H1 (cell line): ENCODE results near the gene SCRN3. TPM values are rescaled to one million over a fixed set of nuclear protein-coding genes. Genes with fewer than 3 reads are reported as not detected.

Experiments
- CTCF ChIA-PET: fragments of 300-600 bp; sonication (Branson Sonifier 250); formaldehyde crosslinking; loops from one replicate; lab custom pipeline; 2021; ENCODE audit not compliant: partially characterized antibody; lab: Charles Lee
- POLR2A ChIA-PET: fragments of 300-600 bp; sonication (Branson Sonifier 250); formaldehyde crosslinking; loops from one replicate; lab custom pipeline; 2021; ENCODE audit warnings: inconsistent platforms; ENCODE audit not compliant: partially characterized antibody; lab: Charles Lee
- DNase-seq, 2 experiments: peaks; one replicate each; pipeline versions ENCODE4 v3.0.0 to v3.0.0-alpha.2; 2010 to 2022; ENCODE audit warnings: low spot score in 2 of 2, low read depth in 1 of 2, mixed read lengths in 1 of 2
- FAIRE-seq: peaks from 2 replicates; lab custom pipeline; 2011; peaks lifted over from hg19 to GRCh38; lab: Jason Lieb, UNC
- H2AFZ ChIP-seq: 2 replicates; pipeline ENCODE4 v1.8.1; 2012; ENCODE audit warnings: low read length, inconsistent platforms
- H2AK5ac ChIP-seq: 2 replicates; pipeline ENCODE4 v1.6.1; 2013; ENCODE audit warnings: low read depth, low read length
- H2BK120ac ChIP-seq: replicated peaks from 2 replicates; pipeline ENCODE3; 2013; ENCODE audit warnings: low read depth, low read length, inconsistent platforms
- H2BK12ac ChIP-seq: 2 replicates; pipeline ENCODE4 v1.6.1; 2013; ENCODE audit warnings: low read depth, low read length
- H2BK15ac ChIP-seq: 2 replicates; pipeline ENCODE4 v1.6.1; 2013; ENCODE audit warnings: low read length
- H2BK20ac ChIP-seq: 2 replicates; pipeline ENCODE4 v1.6.1; 2013; ENCODE audit warnings: low read length
- H2BK5ac ChIP-seq: 2 replicates; pipeline ENCODE4 v1.6.1; 2013; ENCODE audit warnings: low read depth, low read length
- H3K14ac ChIP-seq: 2 replicates; pipeline ENCODE4 v1.6.1; 2013; ENCODE audit warnings: inconsistent platforms; ENCODE audit not compliant: insufficient read length
- H3K18ac ChIP-seq: 2 replicates; pipeline ENCODE4 v1.6.1; 2013; ENCODE audit warnings: low read length; ENCODE audit errors: extremely low read depth
- H3K23ac ChIP-seq: 2 replicates; pipeline ENCODE4 v1.6.1; 2013; ENCODE audit warnings: inconsistent platforms; ENCODE audit not compliant: insufficient read length
- H3K23me2 ChIP-seq: 2 replicates; pipeline ENCODE4 v1.6.1; 2013; ENCODE audit warnings: low read depth, low read length
- H3K27ac ChIP-seq: 2 replicates; pipeline ENCODE4 v1.6.1; 2011; ENCODE audit warnings: low read depth, low read length, inconsistent platforms
- H3K27me3 ChIP-seq, 4 experiments: replicated peaks in 1 of 4; 1 replicate in 1 of 4; 2 replicates in 3 of 4; pipeline versions ENCODE4 v1.6.1 to v1.8.1; 2011 to 2013; ENCODE audit warnings: low read length in 3 of 4, mild to moderate bottlenecking in 3 of 4, inconsistent platforms in 2 of 4, mixed read lengths in 2 of 4, moderate library complexity in 1 of 4; ENCODE audit not compliant: control insufficient read depth in 3 of 4, insufficient read depth in 3 of 4; ENCODE audit errors: extremely low read depth in 1 of 4
- H3K36me3 ChIP-seq, 4 experiments: 2 replicates each; pipeline versions ENCODE4 v1.6.1 to v1.8.1; 2011 to 2013; ENCODE audit warnings: mild to moderate bottlenecking in 4 of 4, low read length in 3 of 4, moderate library complexity in 2 of 4, control low read depth in 1 of 4, inconsistent platforms in 1 of 4; ENCODE audit not compliant: insufficient read depth in 4 of 4, control insufficient read depth in 2 of 4
- H3K4ac ChIP-seq: replicated peaks from 2 replicates; pipeline ENCODE3; 2013; ENCODE audit warnings: low read length, low read depth, mixed read lengths, inconsistent platforms; ENCODE audit not compliant: insufficient read length
- H3K4me1 ChIP-seq, 4 experiments: replicated peaks in 1 of 4; 1 replicate in 1 of 4; 2 replicates in 3 of 4; pipeline versions ENCODE4 v1.6.1 to v1.8.1; 2011 to 2013; ENCODE audit warnings: low read length in 3 of 4, inconsistent platforms in 2 of 4, mixed read lengths in 1 of 4; ENCODE audit not compliant: insufficient read depth in 4 of 4, control insufficient read depth in 3 of 4
- H3K4me2 ChIP-seq, 2 experiments: 2 replicates each; pipeline versions ENCODE4 v1.6.1 to v1.8.1; 2011 to 2013; ENCODE audit warnings: low read depth in 2 of 2, low read length in 2 of 2, control low read depth in 1 of 2, inconsistent platforms in 1 of 2, mild to moderate bottlenecking in 1 of 2; ENCODE audit not compliant: insufficient read depth in 1 of 2
- H3K4me3 ChIP-seq, 4 experiments: fragments of 200-600, 300-600 bp in 1 of 4; sonication (generic), shearing (Covaris generic), sonication (Bioruptor Twin) in 1 of 4; 2 replicates each; pipeline versions ENCODE4 v1.5.1 to v1.8.1; 2011 to 2016; ENCODE audit warnings: low read length in 4 of 4, low read depth in 3 of 4, control low read depth in 2 of 4, inconsistent platforms in 2 of 4, mild to moderate bottlenecking in 2 of 4, mixed read lengths in 1 of 4, moderate library complexity in 1 of 4; ENCODE audit not compliant: insufficient read depth in 2 of 4; ENCODE audit errors: extremely low read depth in 1 of 4
- H3K56ac ChIP-seq: replicated peaks from 2 replicates; pipeline ENCODE3; 2013; ENCODE audit warnings: low read depth, mild to moderate bottlenecking, mixed read lengths, low read length, inconsistent platforms; ENCODE audit not compliant: insufficient read length
- H3K79me1 ChIP-seq: 2 replicates; pipeline ENCODE4 v1.6.1; 2013; ENCODE audit warnings: low read depth, low read length, control low read depth
- H3K79me2 ChIP-seq, 2 experiments: 2 replicates each; pipeline versions ENCODE4 v1.6.1 to v1.8.1; 2012 to 2013; ENCODE audit warnings: low read length in 2 of 2, mild to moderate bottlenecking in 2 of 2, inconsistent platforms in 1 of 2; ENCODE audit not compliant: insufficient read depth in 2 of 2, control insufficient read depth in 1 of 2
- H3K9ac ChIP-seq, 4 experiments: replicated peaks in 1 of 4; 1 replicate in 1 of 4; 2 replicates in 3 of 4; pipeline versions ENCODE4 v1.6.1 to v1.8.1; 2011 to 2013; ENCODE audit warnings: low read depth in 3 of 4, low read length in 3 of 4, control low read depth in 2 of 4, mild to moderate bottlenecking in 2 of 4, moderate library complexity in 2 of 4, inconsistent platforms in 1 of 4; ENCODE audit errors: extremely low read depth in 1 of 4
- H3K9me3 ChIP-seq, 2 experiments: 2 replicates each; pipeline versions ENCODE4 v1.6.1 to v1.8.1; 2012 to 2013; ENCODE audit warnings: mild to moderate bottlenecking in 2 of 2, moderate library complexity in 2 of 2, control low read depth in 1 of 2, inconsistent platforms in 1 of 2, low read depth in 1 of 2, low read length in 1 of 2, mixed read lengths in 1 of 2; ENCODE audit not compliant: insufficient read depth in 2 of 2
- H4K20me1 ChIP-seq, 2 experiments: replicated peaks in 1 of 2; 2 replicates each; pipeline versions ENCODE3 to v1.8.1; 2011 to 2013; ENCODE audit warnings: inconsistent platforms in 2 of 2, low read length in 2 of 2, mild to moderate bottlenecking in 1 of 2; ENCODE audit not compliant: insufficient read depth in 2 of 2, control insufficient read depth in 1 of 2
- H4K5ac ChIP-seq: 2 replicates; pipeline ENCODE4 v1.6.1; 2013; ENCODE audit warnings: low read length, low read depth, mixed read lengths, inconsistent platforms; ENCODE audit not compliant: insufficient read length
- H4K8ac ChIP-seq: 2 replicates; pipeline ENCODE4 v1.8.0; 2013; ENCODE audit warnings: mild to moderate bottlenecking, moderate library complexity, low read length, inconsistent platforms; ENCODE audit not compliant: insufficient read depth; ENCODE audit errors: extremely low read depth
- H4K91ac ChIP-seq: replicated peaks from 2 replicates; pipeline ENCODE3; 2013; ENCODE audit warnings: low read length, mixed read lengths, inconsistent platforms; ENCODE audit not compliant: insufficient read length
- CEBPB ChIP-seq: IDR thresholded peaks from 2 replicates; pipeline ENCODE4 v1.6.1; 2012; ENCODE audit warnings: low read depth, low read length
- CTCF ChIP-seq, 3 experiments: IDR thresholded peaks; 1 replicate in 2 of 3; 2 replicates in 1 of 3; pipeline versions ENCODE4 v1.5.1 to v1.6.1; 2011; ENCODE audit warnings: low read length in 3 of 3, mild to moderate bottlenecking in 3 of 3, inconsistent platforms in 2 of 3, low read depth in 1 of 3, moderate library complexity in 1 of 3; ENCODE audit not compliant: insufficient read depth in 1 of 3; ENCODE audit errors: control extremely low read depth in 1 of 3
- EGR1 ChIP-seq: IDR thresholded peaks from 2 replicates; pipeline ENCODE4 v1.6.1; 2011; ENCODE audit warnings: low read depth, low read length, borderline replicate concordance
- EP300 ChIP-seq, 2 experiments: IDR thresholded peaks; 1 replicate in 1 of 2; 2 replicates in 1 of 2; pipeline ENCODE4 v1.6.1; 2011 to 2012; ENCODE audit warnings: low read depth in 2 of 2, low read length in 2 of 2, mild to moderate bottlenecking in 2 of 2, borderline replicate concordance in 1 of 2, inconsistent platforms in 1 of 2, moderate library complexity in 1 of 2
- NRF1 ChIP-seq: IDR thresholded peaks from 2 replicates; pipeline ENCODE4 v1.6.1; 2011; ENCODE audit warnings: mild to moderate bottlenecking, low read depth, low read length, improper control_type of control experiment
- PHF8 ChIP-seq: fragments of 200-600 bp; sonication (generic); conservative IDR thresholded peaks from 2 replicates; pipeline ENCODE4 v1.7.1; 2012; ENCODE audit warnings: low read depth, mild to moderate bottlenecking, inconsistent platforms, low read length, moderate library complexity
- SIX5 ChIP-seq: IDR thresholded peaks from 2 replicates; pipeline ENCODE4 v1.6.1; 2011; ENCODE audit warnings: mild to moderate bottlenecking, low read depth, low read length
- SUZ12 ChIP-seq: fragments of 200-600 bp; sonication (generic); IDR thresholded peaks from 2 replicates; pipeline ENCODE4 v1.6.1; 2012; ENCODE audit warnings: mild to moderate bottlenecking, inconsistent platforms, low read length, moderate library complexity, mixed read lengths
- TAF1 ChIP-seq: IDR thresholded peaks from 2 replicates; pipeline ENCODE4 v1.6.1; 2011; ENCODE audit warnings: mild to moderate bottlenecking, low read depth, low read length
- USF2 ChIP-seq: IDR thresholded peaks from 2 replicates; pipeline ENCODE4 v1.6.1; 2011; ENCODE audit warnings: low read length, improper control_type of control experiment
- WGBS, 2 experiments: shearing (Covaris generic) in 1 of 2; methylation state at CpG; one replicate each; pipeline versions ENCODE4 v1.1.6 to v1.1.7; 2013 to 2015; ENCODE audit warnings: low lambda C conversion rate in 2 of 2, mixed read lengths in 2 of 2, inconsistent platforms in 1 of 2, low coverage in 1 of 2, missing lambda C conversion rate in 1 of 2; ENCODE audit not compliant: insufficient replicate concordance in 2 of 2, insufficient coverage in 1 of 2, insufficient read length in 1 of 2; ENCODE audit errors: extremely low coverage in 1 of 2, missing lambda C conversion rate in 1 of 2; 5-methylcytosine and 5-hydroxymethylcytosine counted together
- polyA plus RNA-seq, 7 experiments: library from polyadenylated mRNA; depleted of rRNA in 3 of 7; stranded (reverse) in 5 of 7; unstranded in 2 of 7; fragments of >200 nt in 5 of 7; fragments of 200-250 nt in 2 of 7; gene quantifications; 1 replicate in 5 of 7; 2 replicates in 1 of 7; 4 replicates in 1 of 7; pipeline versions ENCODE4 v1.2.1 to v1.2.3, GENCODE V29; 2011 to 2013; ENCODE audit warnings: missing spikeins in 2 of 7, mixed read lengths in 2 of 7
- total RNA-seq: library from RNA; stranded (reverse); fragmentation: NEBNext Ultra II Directional; extraction: Animal tissue kit (Norgen Biotek cat#: 25700); gene quantifications from 2 replicates; pipeline ENCODE4 v1.2.1, GENCODE V29; 2021

SCRN3 gene
- total and polyA plus RNA-seq, 2 of the 8 experiments (the other 6 are each of a cell fraction or from before 2014, with no cell fraction given), result 7.4 to 7.8 TPM

GRCh38 chr2:174454566-174454965 is 59.0 kb downstream of the SCRN3 start:
- H3K23me2 ChIP-seq, result peaks cover 4% of the 10 kb centered on the region; the same call in 1 of the 2 replicates
- H2AFZ ChIP-seq, result no peak overlapping the region
- ChIA-PET POLR2A (no interaction called here), CTCF (interaction anchor here (0.5 to 2.5 kb wide), 3 partner anchors 8 to 93 kb away, joined by 3 to 8 read pairs (median 4); no protein-coding TSS in a partner anchor)
- no peak overlapping the region for H2BK120ac ChIP-seq
- no peak overlapping the region for H3K23ac ChIP-seq
- no peak overlapping the region for H4K8ac ChIP-seq
- no peak overlapping the region for H3K56ac ChIP-seq
- H4K5ac ChIP-seq, result no peak overlapping the region
- H3K27ac ChIP-seq, result no peak overlapping the region
- no peak overlapping the region for H3K4me2 ChIP-seq
- WGBS, 2 experiments, result 85% methylated on average over 2 of the region's 2 CpGs; no CpG with 5 or more reads in 1 of the 2 experiments
- no peak overlapping the region for H4K91ac ChIP-seq
- H3K9me3 ChIP-seq, result no peaks in the 10 kb centered on the region
- peaks cover 0 to 2% (median 0%) of the 10 kb centered on the region in 4 experiments; a peak in 1 of 7 replicates for H3K4me1 ChIP-seq
- no peak overlapping the region for H3K18ac ChIP-seq
- no peaks in the 10 kb centered on the region for H3K36me3 ChIP-seq
- H3K27me3 ChIP-seq, result no peaks in the 10 kb centered on the region
- H3K4ac ChIP-seq, result no peak overlapping the region
- H2BK15ac ChIP-seq, result no peak overlapping the region; the same call in 1 of the 2 replicates
- no peak overlapping the region for H2BK5ac ChIP-seq
- no peak overlapping the region for H3K4me3 ChIP-seq
- H2AK5ac ChIP-seq, result peak overlapping the region; percentile 65; the same call in 1 of the 2 replicates
- DNase-seq, result no peak
- no peak overlapping the region for H2BK20ac ChIP-seq
- H2BK12ac ChIP-seq, result no peak overlapping the region
- no peaks in the 10 kb centered on the region for H3K79me1 ChIP-seq
- H3K14ac ChIP-seq, result no peak overlapping the region
- FAIRE-seq, result no peak
- no peak overlapping the region for H3K9ac ChIP-seq
- H3K79me2 ChIP-seq, result no peaks in the 10 kb centered on the region
- H4K20me1 ChIP-seq, result no peaks in the 10 kb centered on the region
- no peak for TF ChIP-seq USF2
- no peak for TF ChIP-seq TAF1
- TF ChIP-seq EP300 (IDR thresholded peaks at IDR 0.05; ENCODE audit: borderline replicate concordance in 1 of 2, low read depth in 2 of 2, low read length in 2 of 2), result no peak
- no peak for TF ChIP-seq SIX5
- TF ChIP-seq SUZ12, result no peak
- TF ChIP-seq EGR1, result no peak
- TF ChIP-seq PHF8, result no peak
- no peak for TF ChIP-seq CTCF (IDR thresholded peaks at IDR 0.05; ENCODE audit: control extremely low read depth in 1 of 3, insufficient read depth in 1 of 3, low read depth in 1 of 3, low read length in 3 of 3)
- TF ChIP-seq NRF1, result no peak
- TF ChIP-seq CEBPB, result no peak
